Upper lobe of left lung (tissue), 4 donors: ENCODE data around the gene FLYWCH1.

Experiments used
- CTCF ChIP-seq, 6 experiments: fragments of 450-650 bp in 4 of 6; fragments of 200-600 bp in 2 of 6; sonication (generic) in 2 of 6; IDR thresholded peaks; one replicate each; pipeline ENCODE4 v1.5.1; 2016 to 2019; ENCODE audit warnings: antibody characterized with exemption in 6 of 6
- POLR2A ChIP-seq, 4 donors: fragments of 450-650 bp; IDR thresholded peaks; one replicate each; pipeline ENCODE4 v1.5.1; 2016 to 2017; ENCODE audit warnings: antibody characterized with exemption in 4 of 4, mild to moderate bottlenecking in 2 of 4

GRCh38 chr16:2966808-2967191, 55.1 kb downstream of the FLYWCH1 start:
- TF ChIP-seq POLR2A (IDR thresholded peaks at IDR 0.05) = no peak
- TF ChIP-seq CTCF (IDR thresholded peaks at IDR 0.05) = peak in 3 of 6 experiments; percentile 16 to 29 (median 23)
